DOHH2 (cell line): ENCODE measurements around the gene METTL22.

Experiments used
- H3F3A ChIP-seq: fragments of 200-600 bp; sonication (generic), shearing (Covaris generic); 2 replicates; pipeline ENCODE4 v1.6.0; 2016; ENCODE audit warnings: antibody characterized with exemption, mild to moderate bottlenecking; ENCODE audit not compliant: control insufficient read depth, insufficient read depth
- H3K27ac ChIP-seq: fragments of 200-600 bp; sonication (generic); 2 replicates; pipeline ENCODE4 v1.5.1; 2014; ENCODE audit warnings: low read depth, mild to moderate bottlenecking, low read length, moderate library complexity
- H3K27me3 ChIP-seq: fragments of 200-600 bp; sonication (generic); 2 replicates; pipeline ENCODE4 v1.6.1; 2014; ENCODE audit warnings: mild to moderate bottlenecking, low read length, mixed read lengths; ENCODE audit not compliant: control insufficient read depth
- H3K36me3 ChIP-seq: fragments of 200-600 bp; sonication (generic); 2 replicates; pipeline ENCODE4 v1.6.1; 2014; ENCODE audit warnings: mild to moderate bottlenecking, low read length, moderate library complexity, mixed read lengths; ENCODE audit not compliant: control insufficient read depth
- H3K4me1 ChIP-seq: fragments of 200-600 bp; sonication (generic); 2 replicates; pipeline ENCODE4 v1.6.1; 2014; ENCODE audit warnings: mild to moderate bottlenecking, low read length, mixed read lengths; ENCODE audit not compliant: control insufficient read depth
- H3K4me2 ChIP-seq: fragments of 200-600 bp; sonication (generic); 2 replicates; pipeline ENCODE4 v1.6.0; 2014; ENCODE audit warnings: mild to moderate bottlenecking, low read length, moderate library complexity
- H3K4me3 ChIP-seq: fragments of 200-600 bp; sonication (generic); 2 replicates; pipeline ENCODE4 v1.5.1; 2014; ENCODE audit warnings: mild to moderate bottlenecking, low read length, mixed read lengths
- H3K79me2 ChIP-seq: fragments of 200-600 bp; sonication (generic); 2 replicates; pipeline ENCODE4 v1.6.1; 2014; ENCODE audit warnings: mild to moderate bottlenecking, low read length, mixed read lengths; ENCODE audit not compliant: control insufficient read depth
- H3K9me2 ChIP-seq: fragments of 200-600 bp; sonication (generic); replicated peaks from 2 replicates; pipeline ENCODE4 v1.6.1; 2014; ENCODE audit warnings: mild to moderate bottlenecking, low read length, mixed read lengths; ENCODE audit not compliant: control insufficient read depth
- H3K9me3 ChIP-seq: fragments of 200-600 bp; sonication (generic); 2 replicates; pipeline ENCODE4 v1.6.1; 2014; ENCODE audit warnings: antibody characterized with exemption, low read length, mixed read lengths; ENCODE audit not compliant: control insufficient read depth, insufficient read depth
- H4K20me1 ChIP-seq: fragments of 200-600 bp; sonication (generic); 2 replicates; pipeline ENCODE4 v1.6.0; 2014; ENCODE audit warnings: low read depth, mild to moderate bottlenecking, antibody characterized with exemption, low read length, moderate library complexity; ENCODE audit not compliant: control insufficient read depth, insufficient read depth
- CTCF ChIP-seq: fragments of 200-600 bp; sonication (generic); IDR thresholded peaks from one replicate; pipeline ENCODE4 v1.5.1; 2014; ENCODE audit warnings: antibody characterized with exemption, mild to moderate bottlenecking, low read depth, low read length; ENCODE audit not compliant: poor library complexity, severe bottlenecking
- EZH2phosphoT487 ChIP-seq: fragments of 200-600 bp; sonication (generic); IDR thresholded peaks from 2 replicates; pipeline ENCODE4 v1.6.1; 2017; ENCODE audit warnings: borderline replicate concordance, mild to moderate bottlenecking, antibody characterized with exemption, low read length, moderate library complexity, mixed read lengths

METTL22 gene

DNA sequence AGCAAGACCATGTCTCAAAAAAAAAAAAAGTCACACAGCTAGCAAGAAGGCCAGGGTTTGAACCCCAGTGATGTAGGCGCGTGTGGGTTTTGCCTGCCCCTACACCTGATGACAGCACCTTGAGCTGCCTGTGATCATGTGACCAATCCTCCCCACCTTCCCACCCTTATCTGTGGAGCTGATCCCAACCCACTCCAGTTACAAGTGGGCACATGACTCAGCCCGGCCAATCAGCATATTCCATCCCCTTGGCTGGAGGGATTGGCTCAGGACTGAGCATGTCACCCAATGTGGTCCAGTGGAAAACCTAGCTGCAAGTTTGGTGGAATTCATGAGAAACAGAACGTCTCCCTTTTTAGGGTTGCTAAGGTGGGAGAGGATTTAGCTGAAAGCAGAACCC lies 37.8 kb upstream of the METTL22 start:
- no peaks in the 10 kb centered on the region for H3K9me3 ChIP-seq
- H3K4me3 ChIP-seq: no peak overlapping the region
- no peak overlapping the region for H3K4me2 ChIP-seq
- TF ChIP-seq EZH2phosphoT487: no peak
- H3K9me2 ChIP-seq: no peaks in the 10 kb centered on the region
- no peaks in the 10 kb centered on the region for H3K79me2 ChIP-seq
- H3K4me1 ChIP-seq: no peaks in the 10 kb centered on the region
- H3K27ac ChIP-seq: no peak overlapping the region
- H3F3A ChIP-seq: no peaks in the 10 kb centered on the region
- H4K20me1 ChIP-seq: no peaks in the 10 kb centered on the region
- H3K36me3 ChIP-seq: no peaks in the 10 kb centered on the region
- H3K27me3 ChIP-seq: 0 out of 2 replicates have a peak, but pooled peaks cover 7% of the 10 kb centered on the region

- no peaks in the 10 kb centered on the region for H3F3A ChIP-seq
- 0 out of 2 replicates have a peak, but pooled peaks cover 7% of the 10 kb centered on the region for H3K27me3 ChIP-seq
- TF ChIP-seq EZH2phosphoT487 (no peak), CTCF (no peak)
- H4K20me1 ChIP-seq: no peaks in the 10 kb centered on the region
- H3K79me2 ChIP-seq: no peaks in the 10 kb centered on the region
- no peaks in the 10 kb centered on the region for H3K9me2 ChIP-seq
- H3K4me1 ChIP-seq: no peaks in the 10 kb centered on the region
- no peaks in the 10 kb centered on the region for H3K9me3 ChIP-seq
- H3K4me3 ChIP-seq: no peak overlapping the region
- no peak overlapping the region for H3K27ac ChIP-seq
- H3K36me3 ChIP-seq: no peaks in the 10 kb centered on the region
- no peak overlapping the region for H3K4me2 ChIP-seq
These were observed 36.5 kb upstream of the METTL22 start for GRCh38 chr16:8585041-8585440.

DNA sequence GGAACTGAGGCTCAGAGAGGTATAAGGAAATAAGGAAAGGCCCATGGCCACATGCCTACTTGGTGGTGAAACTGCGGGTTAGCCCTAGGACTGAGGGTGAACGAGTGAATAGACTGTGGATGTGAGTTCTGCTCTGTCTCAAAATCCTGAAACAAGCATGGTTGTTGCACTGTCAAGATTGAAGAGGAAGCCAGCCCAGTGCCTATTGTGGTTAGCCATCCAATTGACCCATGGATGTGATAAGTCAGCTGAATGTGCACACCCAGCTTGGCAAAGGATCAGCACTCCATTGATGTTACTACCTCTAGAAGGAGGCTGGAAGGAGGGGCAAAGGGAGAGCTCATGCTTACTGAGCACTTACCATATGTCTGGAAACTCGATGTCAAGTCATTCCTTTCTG lies 35.6 kb upstream of the METTL22 start:
- H3K27me3 ChIP-seq: 0 out of 2 replicates have a peak, but pooled peaks cover 7% of the 10 kb centered on the region
- H4K20me1 ChIP-seq: no peaks in the 10 kb centered on the region
- no peak for TF ChIP-seq EZH2phosphoT487
- TF ChIP-seq CTCF: no peak
- no peaks in the 10 kb centered on the region for H3K9me3 ChIP-seq
- no peak overlapping the region for H3K4me2 ChIP-seq
- H3K79me2 ChIP-seq: no peaks in the 10 kb centered on the region
- H3K4me3 ChIP-seq: no peak overlapping the region
- no peaks in the 10 kb centered on the region for H3K4me1 ChIP-seq
- no peaks in the 10 kb centered on the region for H3F3A ChIP-seq
- H3K9me2 ChIP-seq: no peaks in the 10 kb centered on the region
- no peak overlapping the region for H3K27ac ChIP-seq
- H3K36me3 ChIP-seq: no peaks in the 10 kb centered on the region

GRCh38 chr16:8587065-8587464 lies 34.4 kb upstream of the METTL22 start:
- no peak for TF ChIP-seq EZH2phosphoT487
- TF ChIP-seq CTCF: no peak
- Histone ChIP-seq H3K79me2 (no peaks in the 10 kb centered on the region), H3K4me2 (no peak overlapping the region), H3K4me1 (no peaks in the 10 kb centered on the region), H4K20me1 (no peaks in the 10 kb centered on the region), H3K9me2 (no peaks in the 10 kb centered on the region), H3K4me3 (no peak overlapping the region), H3K27ac (no peak overlapping the region), H3F3A (no peaks in the 10 kb centered on the region), H3K36me3 (no peaks in the 10 kb centered on the region), H3K9me3 (no peaks in the 10 kb centered on the region), H3K27me3 (0 out of 2 replicates have a peak, but pooled peaks cover 5% of the 10 kb centered on the region)
